AG08396 (cell line): ENCODE results near the gene PLCD3.
"Not testable (repeated sequence)": the region's sequence is repeated elsewhere in the genome, so short reads cannot be mapped to it uniquely, and the experiment has no call there.

Experiments
- DNase-seq: peaks from one replicate; pipeline ENCODE4 v3.0.0; 2012; ENCODE audit warnings: low spot score, mixed read lengths

The PLCD3 gene

DNA sequence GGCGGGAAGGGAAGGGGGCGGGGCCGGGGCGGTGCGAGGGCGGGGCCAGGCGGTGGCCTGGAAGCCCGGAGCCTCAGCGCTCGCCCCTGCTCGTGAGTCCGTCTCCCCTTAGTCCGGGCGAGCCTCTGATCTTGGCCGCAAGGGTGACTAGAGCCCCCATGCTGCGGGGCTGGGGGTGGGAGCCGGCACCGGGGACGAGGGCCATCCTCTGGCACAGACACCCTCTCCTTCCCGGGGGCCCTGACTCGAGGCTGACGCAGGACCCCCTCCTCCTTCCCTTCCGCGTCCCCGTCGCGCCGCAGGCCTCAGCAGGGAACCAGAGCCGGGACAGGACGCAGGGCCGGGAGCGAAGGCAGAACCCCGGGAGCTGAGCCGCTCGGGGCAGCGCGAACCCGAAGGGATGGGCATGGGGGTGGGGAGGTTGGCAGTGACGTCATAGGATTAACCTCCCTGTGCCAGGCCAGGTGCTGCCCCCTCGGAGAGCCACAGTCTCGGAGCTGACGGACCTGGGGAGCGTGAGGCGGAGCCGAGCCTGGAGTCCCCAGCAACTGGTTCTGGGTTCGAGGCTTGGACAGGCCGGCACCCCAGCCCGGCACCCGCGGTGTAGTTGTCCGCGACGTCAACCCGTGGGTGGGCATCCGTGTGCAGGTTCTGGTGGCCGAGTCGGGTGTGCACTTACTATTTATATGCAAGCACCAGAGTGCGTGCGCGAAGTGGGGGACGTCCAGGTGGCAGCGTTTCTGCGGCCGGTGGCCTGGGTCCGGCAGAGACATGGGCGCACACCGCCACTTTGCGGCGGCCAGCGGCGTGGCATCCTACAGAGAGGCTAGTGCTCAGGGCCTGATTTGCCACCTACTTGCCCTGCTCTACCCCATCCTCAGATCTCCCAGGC, 503 bp upstream of the PLCD3 start:
- peak; percentile 94 for DNase-seq

DNA sequence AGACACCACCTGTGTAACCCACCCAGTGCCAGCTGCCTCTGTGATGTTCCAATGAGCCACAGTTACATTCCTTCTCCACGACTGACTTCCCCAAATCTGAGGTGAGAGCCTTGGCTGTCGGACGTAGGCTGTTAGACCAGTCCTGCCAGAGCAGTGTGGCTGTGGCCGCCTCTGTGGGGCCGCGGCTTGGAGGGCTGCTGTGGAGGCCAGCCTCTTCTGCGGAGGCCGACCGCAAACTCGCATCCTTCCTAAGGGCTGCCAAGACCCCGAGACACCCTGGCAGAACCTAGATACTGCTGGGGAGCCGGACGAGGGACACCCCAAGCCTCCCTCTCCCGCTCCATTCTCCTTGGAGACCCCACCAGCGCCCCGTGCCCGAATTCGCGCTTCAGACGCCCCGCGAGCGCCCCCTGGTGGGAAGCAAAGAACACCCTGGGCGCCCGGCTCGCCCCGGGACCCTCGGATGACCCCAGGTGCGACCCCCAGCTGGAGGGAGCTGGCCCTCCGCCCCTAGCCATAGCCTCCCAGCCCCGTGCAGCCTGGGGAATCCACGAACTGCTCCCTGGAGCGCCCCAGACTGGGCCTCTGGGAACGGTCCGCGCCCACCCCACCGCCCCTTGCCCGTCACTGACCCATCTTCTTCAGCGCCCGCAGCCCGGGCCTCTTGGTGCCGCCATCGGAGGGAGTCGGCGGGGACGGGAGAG, 547 bp downstream of the PLCD3 start:
- DNase-seq: peak; percentile 57

DNA sequence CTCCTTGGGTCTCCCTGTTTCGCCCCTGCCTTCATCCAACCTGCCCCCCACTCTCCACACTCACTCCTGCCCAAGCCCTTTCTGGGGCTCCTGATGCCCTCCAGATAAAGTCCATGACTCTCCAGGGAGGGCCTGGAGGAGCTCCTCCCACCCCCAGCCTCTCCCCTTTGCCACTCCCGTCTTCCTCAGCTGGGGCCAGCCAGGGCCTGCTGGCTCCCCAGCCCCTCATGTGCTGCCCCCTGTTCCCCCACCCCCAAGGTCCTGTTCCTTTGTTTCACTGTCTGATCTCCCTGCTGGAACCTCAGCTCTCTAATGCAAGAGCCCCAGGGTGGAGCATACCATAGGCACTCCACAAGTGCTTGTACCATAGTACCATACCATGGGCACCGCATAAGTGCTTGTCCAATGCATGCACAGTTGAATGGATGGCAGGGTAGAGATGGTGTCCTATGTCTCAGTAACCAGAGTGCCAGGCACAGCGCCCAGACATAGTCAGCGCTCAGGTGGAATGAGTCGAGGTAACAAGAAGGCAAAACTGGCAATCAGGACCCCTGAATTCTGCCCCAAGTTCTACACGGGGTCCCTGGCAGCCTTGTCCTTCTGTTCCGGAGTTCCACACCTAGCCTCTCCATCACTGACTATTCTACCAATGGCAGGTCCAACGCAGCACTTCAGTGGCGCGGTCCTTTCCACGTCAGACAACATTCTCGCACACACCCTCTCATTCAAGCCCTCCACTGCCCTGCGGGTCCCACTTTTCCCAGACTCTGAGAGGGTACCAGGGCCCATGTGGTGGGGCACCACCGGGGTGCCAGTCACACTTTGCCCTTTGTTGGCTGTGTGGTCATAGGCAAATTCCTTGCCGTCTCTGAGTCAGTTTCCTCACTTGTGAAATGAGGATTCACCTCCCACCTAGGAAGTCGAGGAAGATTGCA, 1.4 kb downstream of the PLCD3 start:
- DNase-seq: no peak

DNA sequence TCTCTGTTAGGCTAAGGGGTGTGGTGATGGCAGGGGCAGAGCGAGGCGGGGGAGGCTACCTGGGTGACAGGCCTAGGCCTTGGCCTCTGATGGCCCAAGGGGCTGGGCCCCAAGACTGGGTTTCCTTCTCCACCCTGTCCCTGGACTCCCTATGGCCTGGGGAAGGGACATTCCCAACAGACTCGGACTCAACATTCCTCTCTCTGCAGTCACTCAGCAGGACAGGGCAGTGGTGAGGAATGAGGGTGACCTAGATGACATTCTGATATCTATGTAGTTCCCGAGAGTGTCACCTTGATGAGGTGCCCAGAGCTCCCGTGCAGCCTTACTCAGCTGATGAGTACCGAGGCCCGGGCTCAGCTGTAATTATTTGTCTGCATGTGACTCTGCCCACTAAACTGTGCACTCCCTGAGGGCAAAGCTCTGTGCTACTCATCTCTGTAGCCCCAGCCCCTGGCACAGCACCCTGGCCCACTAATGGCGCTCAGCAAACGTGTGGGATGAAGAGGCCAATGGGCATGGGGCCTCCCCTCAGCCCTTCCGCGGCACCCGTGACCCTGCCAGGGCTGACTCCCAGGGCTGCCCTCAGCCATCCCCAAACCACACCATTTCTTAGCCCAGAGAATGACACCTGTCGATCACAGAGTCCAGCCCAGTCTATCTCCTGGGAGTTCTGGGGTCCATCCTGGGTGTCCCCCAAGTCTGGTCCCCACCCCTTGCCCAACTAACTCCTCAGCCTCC, 2.2 kb downstream of the PLCD3 start:
- DNase-seq: no peak

DNA sequence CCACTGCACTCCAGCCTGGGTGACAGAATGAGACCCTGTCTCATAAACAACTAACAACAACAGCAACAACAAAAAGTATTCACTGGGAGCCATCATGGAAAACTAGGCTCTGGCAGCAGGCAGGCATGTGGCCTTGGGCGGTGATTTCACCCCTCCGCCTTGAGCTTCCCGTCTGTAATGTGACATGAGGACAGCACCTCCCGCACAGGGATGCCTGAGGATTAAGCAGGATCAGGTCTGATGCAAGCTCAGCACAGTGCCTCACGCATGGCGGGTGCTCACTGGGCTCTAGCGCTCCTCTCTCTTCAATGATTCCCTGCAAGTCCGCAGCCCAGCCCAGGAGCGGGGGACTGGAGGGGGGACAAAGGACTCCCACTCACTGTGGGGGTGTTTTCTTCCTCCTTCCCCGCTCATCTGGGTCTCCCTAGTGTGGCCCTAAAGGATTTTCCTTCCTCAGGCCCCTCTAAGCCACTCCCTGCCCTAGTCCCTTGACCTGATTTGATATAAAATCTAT, 2.8 kb downstream of the PLCD3 start:
- DNase-seq: no peak

DNA sequence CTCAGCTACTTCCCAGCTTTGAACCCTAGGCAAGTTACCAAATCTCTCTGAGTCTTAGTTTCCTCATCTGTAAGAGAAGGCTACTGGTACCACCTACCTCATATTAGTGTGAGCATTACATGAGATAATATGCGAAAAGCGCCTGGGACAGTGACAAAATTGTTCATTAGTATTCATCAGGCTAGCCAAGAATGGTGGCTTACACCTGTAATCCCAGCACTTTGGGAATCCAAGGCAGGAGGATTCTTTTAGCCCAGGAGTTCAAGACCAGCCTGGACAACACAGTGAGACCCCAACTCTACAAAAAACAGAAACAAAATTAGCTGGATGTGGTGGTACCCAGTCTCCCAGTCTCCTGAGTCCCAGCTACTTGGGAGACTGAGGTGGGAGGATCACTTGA, 3.3 kb downstream of the PLCD3 start:
- no peak for DNase-seq

DNA sequence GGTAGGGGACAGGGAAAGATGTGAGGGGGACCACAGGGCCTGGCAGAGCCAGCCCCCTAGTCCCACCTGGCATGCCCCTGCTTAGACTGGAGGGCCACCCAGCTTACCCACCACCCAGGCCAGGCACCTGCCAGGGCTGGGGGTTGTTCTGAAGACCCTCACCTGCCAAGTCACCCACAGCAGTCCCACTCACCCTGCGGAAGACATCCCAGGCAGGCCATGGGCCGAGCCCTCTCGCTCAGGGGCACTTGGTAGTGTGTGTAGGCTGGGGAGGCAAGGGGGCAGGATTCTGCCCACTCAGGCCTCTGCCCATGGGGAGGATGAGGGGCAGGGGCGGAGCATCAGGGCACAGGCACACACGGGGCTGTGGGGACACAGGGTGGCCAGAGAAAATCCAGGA, 4.0 kb downstream of the PLCD3 start:
- no peak for DNase-seq

DNA sequence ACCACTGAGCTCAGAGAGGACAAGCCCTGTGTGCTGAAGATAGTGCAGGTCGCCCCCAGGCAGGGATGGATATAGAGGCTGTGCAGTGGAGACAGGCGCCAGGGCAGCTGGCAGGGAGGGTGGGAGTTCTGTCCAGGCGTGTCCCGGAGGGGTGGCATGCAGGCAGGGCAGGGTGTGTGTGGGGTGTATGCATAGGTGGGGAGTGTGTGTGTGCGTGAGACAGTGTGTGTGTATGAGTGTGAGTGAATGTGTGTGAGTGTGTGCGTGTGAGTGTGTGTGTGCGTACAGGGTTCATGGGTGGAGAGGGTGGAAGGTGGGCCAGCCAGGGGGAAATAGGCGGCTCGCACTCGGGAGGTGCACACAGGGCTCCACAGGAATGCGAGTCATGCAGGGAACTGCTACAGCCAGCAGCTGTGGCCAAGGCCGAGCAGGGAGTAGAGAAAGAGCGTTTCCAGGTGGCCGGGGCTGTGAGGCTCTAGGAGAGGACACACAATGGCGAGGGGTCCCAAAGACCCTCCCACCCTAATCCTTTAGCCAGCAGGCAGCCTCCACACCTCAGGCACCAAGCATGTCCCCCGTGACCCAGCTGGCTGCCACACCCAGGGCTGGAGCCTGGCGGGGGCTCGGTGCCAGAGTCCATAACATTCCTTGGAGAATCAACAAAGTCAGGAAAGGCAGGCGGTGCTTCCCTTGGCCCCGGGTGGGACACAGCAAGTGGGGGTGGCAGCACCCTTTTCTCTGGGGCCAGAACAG, 4.6 kb downstream of the PLCD3 start:
- DNase-seq: peak; percentile 55

DNA sequence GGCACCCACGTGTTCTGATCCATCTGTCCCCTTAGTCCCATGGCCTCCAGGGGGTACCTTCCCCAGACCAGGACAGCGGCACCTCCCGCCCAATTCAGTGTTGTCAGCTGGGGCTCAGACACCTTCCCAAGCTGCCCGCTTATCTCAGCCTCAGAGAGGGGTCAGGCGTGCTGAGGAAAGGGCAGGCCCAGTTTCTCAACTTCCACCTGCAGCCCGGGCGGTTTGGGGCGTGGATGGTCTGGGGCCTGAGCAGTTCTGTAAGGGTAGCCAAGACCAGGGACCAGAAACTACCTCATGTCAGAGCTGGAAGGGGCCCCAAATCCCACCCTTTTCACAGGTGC, 5.1 kb downstream of the PLCD3 start:
- no peak for DNase-seq

DNA sequence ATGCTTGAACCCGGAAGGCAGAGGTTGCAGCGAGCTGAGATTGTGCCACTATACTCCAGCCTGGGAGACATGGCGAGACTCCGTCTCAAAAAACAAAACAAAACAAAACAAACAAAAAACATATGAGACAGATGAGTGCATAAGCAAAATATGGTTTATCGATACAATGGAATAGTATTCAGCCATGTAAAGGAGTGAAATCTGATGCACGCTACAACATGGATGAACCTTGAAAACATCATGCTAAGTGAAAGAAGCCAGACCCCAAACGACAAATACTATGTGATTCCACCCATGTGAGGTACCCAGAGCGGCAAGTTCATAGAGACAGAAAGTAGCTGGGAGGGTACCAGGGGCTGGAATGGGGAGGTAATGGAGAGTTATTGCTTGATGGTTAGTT, 6.8 kb downstream of the PLCD3 start:
- DNase-seq: no peak

DNA sequence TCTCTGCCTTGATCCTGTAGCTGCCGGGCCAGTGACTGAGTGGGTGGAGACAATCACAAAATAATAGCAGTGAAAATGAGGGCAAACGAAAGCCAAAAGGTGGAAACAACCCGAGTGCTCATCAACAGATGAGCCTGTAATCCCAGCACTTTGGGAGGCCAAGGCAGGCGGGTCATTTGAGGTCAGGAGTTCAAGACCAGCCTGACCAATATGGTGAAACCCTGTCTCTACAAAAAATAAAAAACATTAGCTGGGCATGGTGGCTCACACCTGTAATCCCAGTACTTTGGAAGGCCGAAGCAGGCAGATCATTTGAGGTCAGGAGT, 7.6 kb downstream of the PLCD3 start:
- DNase-seq: not testable (repeated sequence)

DNA sequence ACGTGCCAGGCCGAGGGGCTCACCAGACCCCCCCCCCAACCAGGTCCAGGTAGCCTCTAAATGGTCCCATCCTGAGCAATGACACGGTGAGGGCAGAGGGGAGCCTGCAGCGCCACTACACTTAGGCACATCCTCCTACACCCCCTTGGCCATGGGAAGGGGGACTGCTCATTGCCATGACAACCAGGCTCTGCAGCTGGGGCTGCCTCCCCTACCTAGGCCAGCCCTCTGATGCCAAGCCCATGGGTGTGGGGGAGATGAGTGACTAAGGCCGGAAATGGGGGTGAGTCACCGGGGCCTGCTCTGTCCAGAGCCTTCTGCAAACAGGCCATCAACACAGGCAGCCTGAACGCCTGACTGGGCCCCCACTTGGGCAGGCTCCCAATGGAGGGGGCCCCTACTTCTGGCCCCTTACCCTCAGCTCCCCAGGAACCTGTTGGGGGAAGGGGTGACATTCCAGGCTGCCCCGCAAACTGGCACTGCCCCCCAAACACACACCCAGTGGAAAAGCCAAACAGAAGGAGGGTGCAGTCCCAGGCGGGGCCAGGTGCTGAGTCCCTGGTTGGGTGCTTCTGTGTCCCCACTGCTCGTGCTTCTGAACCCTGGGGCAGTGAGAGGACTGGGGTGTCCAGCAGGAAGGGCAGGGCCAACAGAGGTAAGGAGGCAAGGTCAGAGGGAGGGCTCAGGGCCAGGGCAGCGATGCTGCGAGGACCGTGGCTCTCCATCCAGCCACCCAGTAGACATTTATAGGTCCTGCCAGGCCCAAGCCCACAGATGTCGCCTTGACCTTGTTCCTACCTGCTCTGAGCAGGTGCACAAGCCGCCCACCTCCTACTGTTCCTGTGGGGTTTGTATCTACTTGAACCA, 8.2 kb downstream of the PLCD3 start:
- peak; percentile 93 for DNase-seq

DNA sequence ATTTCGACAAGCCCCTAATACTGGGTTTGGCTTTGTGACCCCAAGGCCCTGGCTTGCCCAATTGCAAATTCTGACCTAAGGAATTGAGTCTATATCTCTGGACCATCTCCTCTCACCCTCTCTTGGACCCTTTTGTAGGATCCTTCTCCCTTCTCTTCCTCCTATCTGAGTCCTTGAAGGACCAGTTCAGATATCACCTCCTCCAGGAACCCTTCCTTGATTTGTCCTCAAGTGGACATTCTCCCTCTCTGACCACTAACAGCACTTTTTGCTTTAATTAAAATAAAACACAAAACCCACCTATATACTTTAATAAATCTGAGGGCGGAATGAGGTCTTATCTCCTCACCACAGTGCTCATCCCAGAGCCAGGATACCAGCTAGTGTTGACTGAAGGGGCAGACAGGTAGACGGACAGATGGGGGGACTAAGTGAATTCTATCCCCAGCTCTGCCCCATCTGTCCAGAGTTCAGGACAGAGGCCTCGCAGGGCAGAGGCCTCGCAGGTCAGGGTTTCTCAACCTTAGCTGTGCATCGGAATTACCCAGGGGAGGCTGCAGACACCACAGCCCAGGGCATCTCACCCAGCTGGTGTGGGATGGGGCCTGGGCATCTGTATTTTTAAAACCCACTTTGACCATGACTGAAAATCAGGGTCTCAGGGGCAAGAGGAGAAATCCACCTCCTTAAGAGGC, 9.1 kb downstream of the PLCD3 start:
- no peak for DNase-seq

DNA sequence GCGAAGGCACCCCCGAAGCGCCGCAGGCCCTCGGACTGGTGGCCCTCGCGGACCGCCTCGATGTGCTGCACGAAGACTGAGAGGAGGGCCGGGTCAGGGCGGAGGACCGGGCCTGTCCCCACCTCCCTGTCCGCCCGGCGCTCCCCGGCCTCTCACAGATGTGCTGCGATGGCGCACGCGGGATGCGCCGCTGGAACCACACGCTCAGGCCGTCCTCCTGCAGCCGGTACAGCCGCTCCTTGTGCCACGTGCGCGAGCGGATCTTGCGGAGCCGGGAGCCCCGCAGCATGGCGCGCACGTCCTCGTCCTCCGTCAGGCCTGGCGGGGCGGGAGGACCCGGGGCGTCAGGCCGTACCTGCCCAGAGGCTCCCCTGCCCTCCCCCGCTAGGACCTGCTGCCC, 11.3 kb downstream of the PLCD3 start:
- no peak for DNase-seq

DNA sequence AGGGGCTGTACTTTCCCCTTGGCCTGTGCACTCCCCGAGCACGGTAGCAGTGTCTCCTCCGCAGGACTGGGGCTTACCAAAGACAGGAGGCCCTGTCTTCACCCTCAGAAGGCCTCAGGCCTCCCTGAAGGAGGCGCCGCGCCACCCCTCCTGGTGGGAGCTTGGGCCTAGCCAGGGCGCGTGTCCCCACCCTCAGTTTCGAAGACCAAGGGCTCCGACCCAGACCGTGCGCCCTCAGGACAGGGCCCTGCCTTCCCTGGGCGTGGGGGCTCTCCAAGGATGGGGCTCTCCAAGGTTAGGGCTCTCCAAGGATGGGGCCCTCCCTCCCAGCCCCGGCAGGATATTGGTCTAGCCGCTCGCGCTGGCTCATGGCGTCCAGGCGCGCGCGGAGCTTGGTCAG, 11.8 kb downstream of the PLCD3 start:
- no peak for DNase-seq

DNA sequence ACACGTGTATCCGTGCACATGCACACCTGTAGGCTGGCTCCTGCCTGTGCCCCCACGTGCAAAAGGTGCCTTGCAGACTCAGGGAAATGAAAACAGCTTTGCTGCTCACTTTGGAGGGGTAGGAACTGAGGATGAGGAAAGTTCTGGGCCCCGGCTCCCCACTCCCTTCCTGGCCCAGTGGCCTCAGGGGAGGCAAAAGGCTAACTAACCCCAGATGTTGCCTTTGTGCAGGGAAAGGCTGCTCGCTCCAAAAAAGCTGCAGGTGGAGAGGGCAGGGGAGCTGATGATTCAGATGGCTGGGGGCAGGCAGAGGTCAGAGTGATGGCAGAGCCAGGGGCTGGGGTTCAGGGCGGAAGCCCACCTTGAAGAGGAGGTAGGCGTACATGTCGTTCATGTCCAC, 12.4 kb downstream of the PLCD3 start:
- DNase-seq: no peak

DNA sequence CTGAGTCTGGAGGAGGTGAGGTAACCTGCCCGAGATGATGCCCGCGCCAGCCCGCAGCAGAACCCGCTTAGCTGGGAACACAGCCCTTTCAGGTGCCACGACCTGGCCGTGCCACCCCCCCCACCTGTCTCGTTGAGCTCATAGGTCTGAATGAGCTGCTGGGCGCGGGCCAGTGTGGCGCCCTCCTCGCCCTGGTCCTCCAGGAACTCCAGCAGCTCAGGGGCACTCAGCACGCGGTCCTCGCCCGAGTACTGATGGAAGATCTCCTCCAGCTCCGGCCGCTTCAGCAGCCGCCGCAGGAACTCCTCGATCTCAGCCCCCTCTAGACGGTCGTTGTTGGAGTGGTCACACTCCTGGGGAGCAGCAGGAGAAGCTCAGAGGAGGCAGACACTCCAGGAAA, 13.6 kb downstream of the PLCD3 start:
- no peak for DNase-seq

DNA sequence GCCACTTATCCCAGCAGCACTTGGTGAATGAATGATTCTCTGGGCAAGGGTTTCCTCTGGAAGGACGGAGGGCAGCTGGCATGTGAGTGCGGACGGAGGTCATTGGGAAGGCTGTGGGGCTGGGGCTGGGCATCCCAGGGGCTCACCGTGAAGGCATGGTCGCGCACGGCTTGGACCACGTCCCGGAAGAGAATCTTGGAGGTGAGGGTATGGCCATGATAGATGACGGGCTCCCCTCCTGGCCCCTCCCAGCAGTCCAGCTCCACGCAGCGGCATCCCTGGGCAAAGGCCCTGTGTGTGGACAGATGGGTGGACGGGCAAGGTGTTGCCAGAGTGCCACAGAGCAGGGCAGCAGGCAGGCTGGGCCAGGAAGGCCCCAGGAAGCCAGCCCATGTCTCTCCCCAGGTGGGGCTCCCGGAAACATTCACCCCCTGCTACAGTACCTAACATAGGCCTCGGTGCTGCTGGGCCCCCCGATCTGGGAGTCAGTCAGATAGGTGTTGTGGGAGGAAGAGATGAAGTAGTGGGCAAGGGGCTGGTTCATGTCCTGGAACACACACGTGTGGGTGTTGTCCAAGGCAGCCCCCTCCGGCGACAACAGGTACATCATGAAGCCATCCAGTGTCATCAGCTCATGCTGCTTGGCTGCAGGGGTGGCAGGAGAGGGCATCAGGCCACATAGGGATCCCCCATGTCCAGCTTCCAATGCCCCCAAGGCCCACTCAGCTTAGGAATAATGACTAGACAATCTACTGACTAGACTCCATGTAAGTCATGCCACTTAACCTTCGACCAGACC, 14.3 kb downstream of the PLCD3 start:
- DNase-seq: no peak

DNA sequence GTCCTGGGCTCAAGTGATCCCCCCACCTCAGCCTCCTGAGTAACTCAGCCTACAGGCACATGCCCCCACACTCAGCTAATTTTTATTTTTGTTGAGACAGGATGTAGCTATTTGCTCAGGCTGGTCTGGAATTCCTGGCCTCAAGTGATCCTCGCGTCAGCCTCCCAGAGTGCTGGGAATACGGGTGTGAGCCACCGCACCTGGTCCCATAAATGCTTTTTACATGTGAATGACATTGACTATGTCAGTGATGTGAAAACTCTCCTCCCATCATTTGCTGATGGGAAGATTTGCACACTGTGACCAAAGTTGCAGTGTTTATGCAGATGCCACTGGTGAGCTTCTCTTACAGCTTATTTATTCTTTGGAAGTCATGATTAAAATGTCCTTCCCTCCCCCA, 15.0 kb downstream of the PLCD3 start:
- no peak for DNase-seq
